ENCODE results near the gene SSBP3. TPM values are rescaled to one million over a fixed set of nuclear protein-coding genes. Genes with fewer than 3 reads are reported as not detected.

SSBP3 gene
- total and polyA plus RNA-seq, 2 of the 13 experiments (the other 11 are each of a cell fraction or from before 2014, with no cell fraction given): 8.5 to 17.6 TPM

GRCh38 chr1:54274448-54274847 is 131.7 kb downstream of the SSBP3 start:
- H3K4me3 ChIP-seq (replicated peaks in 1 of 3; ENCODE audit: insufficient read depth in 1 of 3, low read depth in 2 of 3, low read length in 3 of 3): no peak overlapping the region
- ChIA-PET POLR2A (no interaction called here), CTCF (ENCODE audit: low intra/inter-chr PET ratio, low total read pairs) (no interaction called here)
- H3K4me2 ChIP-seq (ENCODE audit: low read depth, low read length): no peak overlapping the region
- H3K9me3 ChIP-seq (ENCODE audit: low read length): no peaks in the 10 kb centered on the region
- H3K27me3 ChIP-seq (ENCODE audit: control insufficient read depth in 1 of 2, insufficient read depth in 2 of 2, low read length in 2 of 2): no peaks in the 10 kb centered on the region
- BruUV-seq (replicated peaks): no TSS peak
- H3K4me1 ChIP-seq (ENCODE audit: insufficient read depth, low read length): peaks cover 35% of the 10 kb centered on the region
- in situ Hi-C loops (cut with HindIII; ENCODE audit: extremely low pct_ligation_motif_present, low pct_unique_long_range_greater_than_20kb) (no loop called here), intact Hi-C loops (cut with micrococcal nuclease; ENCODE audit: unreplicated experiment) (no loop called here)
- DNase-seq (ENCODE audit: low spot score) (no peak), ATAC-seq (peak; percentile 32), FAIRE-seq (no peak)
- no peaks in the 10 kb centered on the region for H3K79me2 ChIP-seq (ENCODE audit: insufficient read depth, low read length)
- peaks cover 2 to 8% of the 10 kb centered on the region in 2 experiments; a peak in 2 of 5 replicates for H3K36me3 ChIP-seq (replicated peaks in 1 of 2; ENCODE audit: control insufficient read depth in 1 of 2, insufficient read depth in 2 of 2, low read length in 2 of 2)
- no peak overlapping the region for H3K27ac ChIP-seq (ENCODE audit: extremely low read length, insufficient read depth, low read length)
- WGBS (ENCODE audit: low lambda C conversion rate): no CpG with 5 or more reads among the region's 8 CpGs
- no peaks in the 10 kb centered on the region for H4K20me1 ChIP-seq (ENCODE audit: insufficient read depth, low read length)
- no peak overlapping the region for H3K9ac ChIP-seq (ENCODE audit: insufficient read depth, low read depth, low read length)
- TF ChIP-seq STAG1 (CRISPR knock-in tag; IDR thresholded peaks at IDR 0.05) (peak; percentile 32), CTCF (CRISPR knock-in tag; IDR thresholded peaks at IDR 0.05) (peak; percentile 29; the same call in 1 of the 2 replicates), ARNT (IDR thresholded peaks at IDR 0.05) (no peak)
- no peak overlapping the region for H2AFZ ChIP-seq (ENCODE audit: low read length)

- no peaks in the 10 kb centered on the region for H4K20me1 ChIP-seq (ENCODE audit: insufficient read depth, low read length)
- H3K27ac ChIP-seq (ENCODE audit: extremely low read length, insufficient read depth, low read length): no peak overlapping the region
- ChIA-PET CTCF (ENCODE audit: low intra/inter-chr PET ratio, low total read pairs) (no interaction called here), POLR2A (no interaction called here)
- no peak overlapping the region for H3K4me3 ChIP-seq (replicated peaks in 1 of 3; ENCODE audit: insufficient read depth in 1 of 3, low read depth in 2 of 3, low read length in 3 of 3)
- 100% methylated on average over 4 of the region's 5 CpGs for WGBS (ENCODE audit: low lambda C conversion rate)
- H3K9me3 ChIP-seq (ENCODE audit: low read length): no peaks in the 10 kb centered on the region
- BruUV-seq (replicated peaks): no TSS peak
- DNase-seq (ENCODE audit: low spot score): no peak
- H3K4me2 ChIP-seq (ENCODE audit: low read depth, low read length): no peak overlapping the region
- H3K36me3 ChIP-seq (replicated peaks in 1 of 2; ENCODE audit: control insufficient read depth in 1 of 2, insufficient read depth in 2 of 2, low read length in 2 of 2): peaks cover 2 to 8% of the 10 kb centered on the region in 2 experiments; a peak in 2 of 5 replicates
- in situ Hi-C loops (cut with HindIII; ENCODE audit: extremely low pct_ligation_motif_present, low pct_unique_long_range_greater_than_20kb): no loop called here
- intact Hi-C loops (cut with micrococcal nuclease; ENCODE audit: unreplicated experiment): loop anchor here (1.0 kb wide), 1 partner anchor 12 kb away; no protein-coding TSS in a partner anchor
- no peak overlapping the region for H3K9ac ChIP-seq (ENCODE audit: insufficient read depth, low read depth, low read length)
- H3K27me3 ChIP-seq (ENCODE audit: control insufficient read depth in 1 of 2, insufficient read depth in 2 of 2, low read length in 2 of 2): no peaks in the 10 kb centered on the region
- H3K4me1 ChIP-seq (ENCODE audit: insufficient read depth, low read length): peaks cover 35% of the 10 kb centered on the region
- H2AFZ ChIP-seq (ENCODE audit: low read length): no peak overlapping the region
- ATAC-seq: no peak
- no peaks in the 10 kb centered on the region for H3K79me2 ChIP-seq (ENCODE audit: insufficient read depth, low read length)
- no peak for FAIRE-seq
- TF ChIP-seq SP140L (CRISPR knock-in tag; IDR thresholded peaks at IDR 0.05; ENCODE audit: borderline replicate concordance) (no peak), MEF2D (CRISPR knock-in tag; IDR thresholded peaks at IDR 0.05) (no peak), AKNA (CRISPR knock-in tag; IDR thresholded peaks at IDR 0.05; ENCODE audit: borderline replicate concordance) (no peak), SMARCE1 (IDR thresholded peaks at IDR 0.05; ENCODE audit: borderline replicate concordance) (no peak), ZKSCAN5 (CRISPR knock-in tag; IDR thresholded peaks at IDR 0.05) (no peak), AFF4 (CRISPR knock-in tag; IDR thresholded peaks at IDR 0.05) (no peak)
These were observed 132.4 kb downstream of the SSBP3 start for GRCh38 chr1:54273795-54274163.
